PFSK-1 (cell line): ENCODE measurements around the gene TMEM252.

Experiments
- POLR2AphosphoS5 ChIP-seq: IDR thresholded peaks from 2 replicates; pipeline ENCODE4 v1.6.1; 2012; ENCODE audit warnings: low read depth, mild to moderate bottlenecking, control low read depth, low read length, moderate library complexity
- SIN3A ChIP-seq: IDR thresholded peaks from 2 replicates; pipeline ENCODE4 v1.6.1; 2012; ENCODE audit warnings: mild to moderate bottlenecking, low read length, moderate library complexity, borderline replicate concordance; ENCODE audit not compliant: insufficient read depth
- TF ChIP-seq, protein P1 (sequence below), 2 experiments: IDR thresholded peaks; 2 replicates each; pipeline versions ENCODE4 v1.6.1 to v1.8.0; 2011 to 2012; ENCODE audit warnings: low read depth in 2 of 2, low read length in 2 of 2, control low read depth in 1 of 2, inconsistent platforms in 1 of 2, mild to moderate bottlenecking in 1 of 2, moderate library complexity in 1 of 2; ENCODE audit not compliant: insufficient read depth in 1 of 2

DNA sequence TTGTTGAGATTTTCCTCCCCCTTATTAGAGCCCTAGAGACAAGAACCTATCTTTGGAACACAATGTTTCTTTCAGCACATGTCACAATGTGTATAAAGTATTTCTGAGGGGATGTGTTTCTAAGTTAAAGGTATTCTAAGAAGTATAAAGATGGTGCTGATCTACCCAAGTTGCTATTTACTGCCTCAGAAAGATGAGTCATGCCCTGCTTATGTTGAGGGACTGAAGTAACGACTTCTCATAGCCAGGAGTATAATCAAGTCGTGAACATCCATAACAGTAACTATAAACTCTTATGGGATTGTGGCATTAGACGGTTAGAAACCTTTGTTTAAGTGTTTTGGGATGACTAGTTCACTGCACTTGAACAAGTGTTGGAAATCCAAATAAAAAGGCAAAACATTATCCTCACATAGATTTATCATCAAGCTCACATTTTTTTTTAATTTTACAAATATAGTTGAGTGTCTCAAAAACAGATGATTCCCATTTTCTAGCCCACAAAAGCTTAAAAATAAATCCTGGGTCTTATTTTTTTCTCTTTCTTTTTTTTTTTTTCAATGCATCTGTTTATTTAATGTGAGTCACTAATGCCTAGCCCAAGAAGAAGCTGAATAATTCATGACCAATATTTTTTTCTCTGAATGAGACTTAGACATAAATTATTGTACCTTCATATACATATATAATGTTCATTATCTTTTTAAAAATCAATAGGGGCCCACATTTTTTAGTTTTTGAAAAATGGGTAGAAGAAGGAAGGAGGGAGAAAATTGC lies 12.2 kb upstream of the TMEM252 start:
- TF ChIP-seq POLR2AphosphoS5 (no peak), SIN3A (no peak)
- TF ChIP-seq, protein P1, sequence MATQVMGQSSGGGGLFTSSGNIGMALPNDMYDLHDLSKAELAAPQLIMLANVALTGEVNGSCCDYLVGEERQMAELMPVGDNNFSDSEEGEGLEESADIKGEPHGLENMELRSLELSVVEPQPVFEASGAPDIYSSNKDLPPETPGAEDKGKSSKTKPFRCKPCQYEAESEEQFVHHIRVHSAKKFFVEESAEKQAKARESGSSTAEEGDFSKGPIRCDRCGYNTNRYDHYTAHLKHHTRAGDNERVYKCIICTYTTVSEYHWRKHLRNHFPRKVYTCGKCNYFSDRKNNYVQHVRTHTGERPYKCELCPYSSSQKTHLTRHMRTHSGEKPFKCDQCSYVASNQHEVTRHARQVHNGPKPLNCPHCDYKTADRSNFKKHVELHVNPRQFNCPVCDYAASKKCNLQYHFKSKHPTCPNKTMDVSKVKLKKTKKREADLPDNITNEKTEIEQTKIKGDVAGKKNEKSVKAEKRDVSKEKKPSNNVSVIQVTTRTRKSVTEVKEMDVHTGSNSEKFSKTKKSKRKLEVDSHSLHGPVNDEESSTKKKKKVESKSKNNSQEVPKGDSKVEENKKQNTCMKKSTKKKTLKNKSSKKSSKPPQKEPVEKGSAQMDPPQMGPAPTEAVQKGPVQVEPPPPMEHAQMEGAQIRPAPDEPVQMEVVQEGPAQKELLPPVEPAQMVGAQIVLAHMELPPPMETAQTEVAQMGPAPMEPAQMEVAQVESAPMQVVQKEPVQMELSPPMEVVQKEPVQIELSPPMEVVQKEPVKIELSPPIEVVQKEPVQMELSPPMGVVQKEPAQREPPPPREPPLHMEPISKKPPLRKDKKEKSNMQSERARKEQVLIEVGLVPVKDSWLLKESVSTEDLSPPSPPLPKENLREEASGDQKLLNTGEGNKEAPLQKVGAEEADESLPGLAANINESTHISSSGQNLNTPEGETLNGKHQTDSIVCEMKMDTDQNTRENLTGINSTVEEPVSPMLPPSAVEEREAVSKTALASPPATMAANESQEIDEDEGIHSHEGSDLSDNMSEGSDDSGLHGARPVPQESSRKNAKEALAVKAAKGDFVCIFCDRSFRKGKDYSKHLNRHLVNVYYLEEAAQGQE (IDR thresholded peaks at IDR 0.05; ENCODE audit: insufficient read depth in 1 of 2, low read depth in 2 of 2, low read length in 2 of 2): no peak
